Measurements from ENCODE around the gene HOXD4.

The HOXD4 gene

GRCh38 chr2:176142281-176142680 lies 9.1 kb upstream of the HOXD4 start:
- no peak for DNase-seq

GRCh38 chr2:176145085-176145969 lies 6.0 kb upstream of the HOXD4 start:
- DNase-seq, result no peak

- no peak for DNase-seq
Measured at GRCh38 chr2:176146101-176146500, 5.2 kb upstream of the HOXD4 start.

DNA sequence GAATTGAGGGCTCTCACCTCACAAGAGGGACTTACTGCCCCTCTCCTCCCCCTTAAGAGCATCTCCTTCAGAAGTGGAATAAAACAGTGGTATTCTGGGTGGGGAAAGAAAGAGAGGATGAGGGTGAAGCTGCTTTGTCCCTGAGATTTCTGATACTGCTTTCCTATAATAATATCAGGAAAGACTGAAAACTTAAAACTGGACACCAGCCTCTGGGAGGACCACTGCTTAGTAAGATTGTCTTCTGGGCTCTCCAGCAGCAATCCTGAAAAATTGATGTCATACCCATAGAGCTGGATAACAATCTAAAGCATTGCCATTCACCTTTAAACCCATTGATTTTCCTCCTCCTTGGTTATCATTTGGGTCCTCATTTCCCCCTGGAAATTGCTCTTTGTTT lies 4.7 kb upstream of the HOXD4 start:
- no peak for DNase-seq

GRCh38 chr2:176147210-176147799 lies 4.0 kb upstream of the HOXD4 start:
- no peak for DNase-seq

DNA sequence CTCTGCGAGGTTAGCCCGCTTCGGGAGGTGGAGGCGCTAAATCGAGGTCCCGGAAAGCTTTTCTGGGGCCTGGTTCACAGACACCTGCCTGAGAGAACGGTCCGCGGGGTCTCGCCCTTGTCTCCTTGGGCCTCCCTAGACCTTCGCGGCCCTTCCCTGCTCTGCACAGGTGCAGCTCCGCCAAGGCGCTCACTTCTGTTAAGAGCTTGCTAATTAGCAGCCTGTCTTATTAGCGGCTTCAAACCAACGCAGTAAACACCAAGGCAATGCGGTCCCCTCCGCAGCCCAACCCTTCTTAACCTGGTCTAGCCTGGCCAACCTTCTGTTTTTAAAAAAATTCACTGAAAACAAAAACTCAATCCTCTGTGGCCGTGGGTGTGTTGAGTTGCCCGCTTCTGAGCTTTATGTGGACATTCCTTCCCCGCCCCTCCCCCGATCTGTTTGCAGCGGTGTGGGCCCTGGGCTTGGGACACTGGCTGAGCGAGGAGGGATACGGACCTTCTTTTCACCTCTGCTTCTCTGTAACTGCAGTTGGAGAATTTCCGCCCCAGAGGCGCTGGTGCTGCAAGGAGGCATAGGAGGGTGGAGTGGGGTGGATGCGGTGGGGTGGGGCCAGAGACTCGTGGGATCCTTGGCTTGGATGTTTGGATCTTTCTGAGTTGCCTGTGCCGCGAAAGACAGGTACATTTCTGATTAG lies 3.4 kb upstream of the HOXD4 start:
- DNase-seq, result no peak

DNA sequence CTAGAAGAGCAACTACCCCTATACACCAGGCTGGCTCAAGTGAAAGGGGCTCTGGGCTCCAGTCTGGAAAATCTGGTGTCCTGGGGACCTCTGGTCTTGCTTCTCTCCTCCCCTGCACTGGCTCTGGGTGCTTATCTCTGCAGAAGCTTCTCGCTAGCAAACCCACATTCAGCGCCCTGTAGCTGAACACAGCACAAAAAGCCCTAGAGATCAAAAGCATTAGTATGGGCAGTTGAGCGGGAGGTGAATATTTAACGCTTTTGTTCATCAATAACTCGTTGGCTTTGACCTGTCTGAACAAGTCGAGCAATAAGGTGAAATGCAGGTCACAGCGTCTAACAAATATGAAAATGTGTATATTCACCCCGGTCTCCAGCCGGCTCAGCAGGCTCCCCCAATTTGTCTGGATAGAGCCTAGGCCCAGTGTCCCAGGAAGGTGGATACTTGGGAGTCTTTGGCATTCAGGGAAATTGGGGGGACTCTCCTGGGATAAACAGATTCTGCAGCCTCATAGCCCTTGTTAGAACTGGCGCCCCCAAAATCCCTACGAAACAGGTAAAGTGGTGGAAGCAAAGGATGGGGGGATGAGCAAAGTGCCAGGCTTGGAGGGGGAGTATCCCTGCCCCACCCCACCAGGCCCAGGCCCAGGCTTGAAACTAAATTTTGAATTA lies 2.5 kb upstream of the HOXD4 start:
- DNase-seq, result no peak

DNA sequence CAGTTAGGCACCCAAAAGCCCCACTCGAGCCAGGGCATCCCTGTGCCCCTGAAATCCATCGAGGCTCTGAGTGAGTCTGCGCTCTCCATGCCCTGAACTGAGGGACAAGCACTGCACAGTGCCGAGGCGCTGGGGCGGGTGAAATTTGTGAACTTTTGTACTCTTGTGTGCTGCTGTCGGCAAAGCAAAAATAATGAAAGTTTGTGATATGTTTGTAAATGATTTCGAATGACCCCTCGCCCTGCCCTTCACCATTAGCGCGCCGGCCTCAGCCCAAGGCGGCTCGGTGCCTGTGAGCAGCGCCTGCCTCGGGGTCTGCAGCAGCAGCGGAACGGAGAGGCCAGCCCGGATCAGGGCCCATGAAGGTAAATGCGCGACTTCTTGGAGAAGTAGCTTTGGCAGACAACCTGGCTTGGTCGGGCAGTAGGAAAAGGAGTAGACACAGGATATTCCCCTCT lies 1.8 kb upstream of the HOXD4 start:
- no peak for DNase-seq

GRCh38 chr2:176149939-176150583 lies 1.3 kb upstream of the HOXD4 start:
- DNase-seq, result no peak

- DNase-seq, result no peak
Measured at GRCh38 chr2:176150584-176151441, 537 bp upstream of the HOXD4 start.

DNA sequence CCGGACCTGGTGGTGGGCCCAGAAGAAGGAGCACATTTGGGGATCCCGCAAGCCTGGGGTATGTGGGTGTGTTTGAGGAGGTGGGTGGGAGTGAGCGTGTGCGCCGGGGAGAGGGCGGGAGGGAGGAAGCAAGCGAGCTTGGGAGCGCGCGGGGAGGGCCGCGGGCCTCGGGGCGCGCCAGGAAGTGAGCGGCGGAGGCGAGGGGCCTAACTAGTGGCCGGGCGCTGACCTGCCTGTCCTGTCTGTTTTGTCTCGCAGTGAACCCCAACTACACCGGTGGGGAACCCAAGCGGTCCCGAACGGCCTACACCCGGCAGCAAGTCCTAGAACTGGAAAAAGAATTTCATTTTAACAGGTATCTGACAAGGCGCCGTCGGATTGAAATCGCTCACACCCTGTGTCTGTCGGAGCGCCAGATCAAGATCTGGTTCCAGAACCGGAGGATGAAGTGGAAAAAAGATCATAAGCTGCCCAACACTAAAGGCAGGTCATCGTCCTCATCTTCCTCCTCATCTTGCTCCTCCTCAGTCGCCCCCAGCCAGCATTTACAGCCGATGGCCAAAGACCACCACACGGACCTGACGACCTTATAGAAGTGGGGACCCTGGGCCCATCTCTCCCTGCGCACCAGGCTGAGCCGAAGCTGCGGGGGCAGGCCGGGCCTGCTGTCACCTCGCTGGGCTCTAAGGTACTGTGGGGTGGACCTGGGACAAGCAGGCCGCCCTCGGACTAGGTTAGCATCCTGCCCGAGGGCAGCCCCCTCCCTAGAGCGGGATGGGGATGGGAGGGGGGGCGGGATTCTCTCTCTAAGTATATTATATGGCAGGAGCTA lies 1.2 kb downstream of the HOXD4 start:
- DNase-seq, result no peak

DNA sequence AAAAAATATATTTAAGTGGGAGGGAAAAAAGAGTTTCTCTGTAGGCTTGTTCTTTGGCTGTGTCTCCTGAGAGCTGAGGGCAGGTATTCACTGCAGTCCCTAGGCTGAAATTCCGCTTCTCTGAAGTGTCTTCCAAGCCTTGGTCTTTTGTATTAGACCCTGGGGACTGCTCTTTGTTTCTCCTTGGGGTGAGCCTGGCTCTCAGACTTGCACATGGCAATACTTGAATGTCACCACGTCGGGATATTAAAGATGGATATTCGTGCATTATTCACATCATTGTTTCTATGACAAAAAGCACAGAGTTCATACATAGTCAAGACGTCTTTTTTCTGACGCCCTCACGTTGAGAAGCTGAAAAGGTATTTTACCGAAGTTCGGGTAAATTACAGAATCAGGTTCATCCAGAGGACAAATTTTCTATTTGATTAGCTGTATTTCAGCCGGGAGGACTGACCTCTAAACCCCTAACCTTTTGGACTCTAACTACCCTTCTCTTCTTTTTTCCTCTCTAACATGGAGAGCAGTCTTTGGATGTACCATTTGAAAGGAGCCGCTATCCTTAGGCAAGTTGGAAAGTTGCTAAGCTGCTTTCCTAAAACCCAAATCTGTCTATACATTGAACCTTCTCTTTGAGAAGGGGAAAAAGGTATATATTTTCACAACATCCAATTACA lies 3.4 kb downstream of the HOXD4 start:
- no peak for DNase-seq

GRCh38 chr2:176155356-176156044 lies 4.2 kb downstream of the HOXD4 start:
- DNase-seq, result no peak

DNA sequence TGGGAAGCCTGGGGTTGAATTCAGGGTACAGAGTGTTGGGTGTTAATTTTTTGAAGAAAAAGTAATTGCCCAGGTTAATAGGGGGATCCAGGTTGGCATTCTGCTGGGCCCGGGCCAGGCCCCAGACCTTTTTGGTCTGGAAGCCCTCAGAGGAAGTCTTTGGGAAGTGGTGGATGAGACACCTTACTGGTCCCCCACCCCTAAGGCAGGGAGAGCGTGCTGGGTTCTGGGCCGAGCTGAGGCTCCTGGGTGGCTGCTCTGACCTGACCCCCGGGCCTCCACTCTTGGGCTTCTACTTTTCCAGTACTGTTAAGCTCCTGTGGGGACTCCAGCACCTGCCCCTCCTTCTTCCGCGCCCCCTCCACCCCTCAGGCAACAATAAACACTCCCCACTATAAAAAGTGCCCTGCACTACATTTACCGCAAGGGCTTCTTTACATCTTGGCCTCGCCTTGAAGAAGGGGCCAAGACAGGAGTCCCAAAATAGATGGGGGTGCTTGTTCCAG lies 5.0 kb downstream of the HOXD4 start:
- DNase-seq, result no peak

DNA sequence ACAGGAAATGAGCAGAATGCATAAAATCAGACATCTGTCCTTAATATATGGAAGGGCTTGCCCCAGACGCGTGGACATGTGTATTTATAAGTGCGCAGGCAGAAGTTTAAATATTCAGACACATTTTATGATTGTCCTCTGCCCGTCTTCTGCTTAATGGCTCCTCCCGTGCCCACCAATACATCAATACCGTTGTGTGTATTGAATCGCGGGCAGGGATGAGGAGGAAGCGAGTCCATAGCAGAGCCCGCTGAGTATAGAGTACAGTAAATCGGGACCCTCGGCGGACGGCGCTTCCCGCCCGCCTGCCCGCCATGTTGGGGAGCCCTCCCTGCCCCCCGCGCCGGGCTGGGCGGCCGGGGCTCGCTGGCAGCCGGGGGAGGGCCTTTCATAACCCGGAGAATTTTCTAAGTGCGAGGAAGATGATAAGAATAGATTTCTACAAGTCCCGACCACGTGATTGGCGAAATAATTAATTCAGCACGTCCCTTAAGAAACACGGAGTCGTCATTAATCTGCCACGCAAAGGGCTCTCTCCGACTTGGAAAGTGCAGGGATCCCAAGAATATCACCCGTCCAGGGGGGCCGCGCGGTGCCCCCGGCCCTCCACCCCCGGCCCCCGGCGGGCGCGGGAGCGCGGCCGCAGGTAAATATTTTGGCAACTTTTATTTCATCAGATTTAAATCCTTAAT lies 5.6 kb downstream of the HOXD4 start, which contains the start of gene HOXD3:
Gene HOXD3 (plus strand): TSS at position 501 of the 692 bp plus-strand sequence. CDS start 11,808 bp downstream, outside the sequence.
- no peak for DNase-seq

- DNase-seq, result no peak
Measured at GRCh38 chr2:176157499-176158185, 6.3 kb downstream of the HOXD4 start.

- DNase-seq, result no peak
Measured at GRCh38 chr2:176158186-176158591, 6.8 kb downstream of the HOXD4 start.

Measured in hippocampal formation (tissue), 2 donors.